GM19372 (cell line): ENCODE measurements around the gene NGLY1.

Source experiments
- ATAC-seq: cut with Tn5 transposase; IDR thresholded peaks from one replicate; pipeline ENCODE4 v1.9.1; 2021; ENCODE audit warnings: mild to moderate bottlenecking, low read depth, moderate library complexity; ENCODE audit not compliant: unreplicated experiment

The NGLY1 gene

GRCh38 chr3:25782938-25783660 lies at the start of gene NGLY1:
Gene NGLY1, minus strand, starts transcription at chr3:25783443. Its CDS starts 53 bp downstream, at chr3:25783390.
- peak; percentile 68 for ATAC-seq

GRCh38 chr3:25831578-25831977 lies 48.3 kb upstream of the NGLY1 start:
- no peak for ATAC-seq

GRCh38 chr3:25830373-25831280 lies 47.4 kb upstream of the NGLY1 start:
- ATAC-seq = no peak

GRCh38 chr3:25826510-25826909 lies 43.3 kb upstream of the NGLY1 start:
- ATAC-seq = no peak

GRCh38 chr3:25823314-25823713 lies 40.1 kb upstream of the NGLY1 start:
- ATAC-seq = no peak

- ATAC-seq = no peak
Measured at GRCh38 chr3:25821746-25822573, 38.7 kb upstream of the NGLY1 start.

GRCh38 chr3:25820816-25821486 lies 37.7 kb upstream of the NGLY1 start:
- no peak for ATAC-seq

GRCh38 chr3:25820366-25820765 lies 37.1 kb upstream of the NGLY1 start:
- ATAC-seq = no peak

- ATAC-seq = no peak
Measured at GRCh38 chr3:25818335-25818734, 35.1 kb upstream of the NGLY1 start.

GRCh38 chr3:25817638-25818037 lies 34.4 kb upstream of the NGLY1 start:
- no peak for ATAC-seq

- ATAC-seq = no peak
Measured at GRCh38 chr3:25817107-25817506, 33.9 kb upstream of the NGLY1 start.

- ATAC-seq = no peak
Measured at GRCh38 chr3:25812644-25813043, 29.4 kb upstream of the NGLY1 start.

- no peak for ATAC-seq
Measured at GRCh38 chr3:25804676-25805075, 21.4 kb upstream of the NGLY1 start.

GRCh38 chr3:25803833-25804232 lies 20.6 kb upstream of the NGLY1 start:
- no peak for ATAC-seq

- ATAC-seq = no peak
Measured at GRCh38 chr3:25801786-25802185, 18.5 kb upstream of the NGLY1 start.

GRCh38 chr3:25789596-25790556 lies 6.6 kb upstream of the NGLY1 start, which contains the start of gene OXSM:
Gene OXSM, plus strand, starts transcription at chr3:25790090. Its CDS starts 931 bp downstream, at chr3:25791021.
- ATAC-seq = peak; percentile 93

- ATAC-seq = no peak
Measured at GRCh38 chr3:25789209-25789595, 6.0 kb upstream of the NGLY1 start.

GRCh38 chr3:25787689-25788088 lies 4.4 kb upstream of the NGLY1 start:
- ATAC-seq = no peak

- no peak for ATAC-seq
Measured at GRCh38 chr3:25785826-25786225, 2.6 kb upstream of the NGLY1 start.
